Measurements from ENCODE around the gene PAPPA.

Gene PAPPA

GRCh38 chr9:116181853-116182610 is 28.4 kb downstream of the PAPPA start:
- no peak for DNase-seq (ENCODE audit: low read depth)

- DNase-seq (ENCODE audit: low read depth), result no peak
Observed at GRCh38 chr9:116182876-116183275, 29.3 kb downstream of the PAPPA start.

GRCh38 chr9:116187570-116188170 is 34.1 kb downstream of the PAPPA start:
- DNase-seq (ENCODE audit: low read depth), result no peak

- no peak for DNase-seq (ENCODE audit: low read depth)
Observed at GRCh38 chr9:116189683-116190082, 36.1 kb downstream of the PAPPA start.

GRCh38 chr9:116190637-116191396 is 37.2 kb downstream of the PAPPA start:
- DNase-seq (ENCODE audit: low read depth), result no peak

- no peak for DNase-seq (ENCODE audit: low read depth)
Observed at GRCh38 chr9:116191576-116192415, 38.2 kb downstream of the PAPPA start.

GRCh38 chr9:116193636-116194035 is 40.0 kb downstream of the PAPPA start:
- no peak for DNase-seq (ENCODE audit: low read depth)

GRCh38 chr9:116196806-116197205 is 43.2 kb downstream of the PAPPA start:
- no peak for DNase-seq (ENCODE audit: low read depth)

- no peak for DNase-seq (ENCODE audit: low read depth)
Observed at GRCh38 chr9:116198344-116198743, 44.8 kb downstream of the PAPPA start.

GRCh38 chr9:116202219-116202912 is 48.8 kb downstream of the PAPPA start:
- no peak for DNase-seq (ENCODE audit: low read depth)

- DNase-seq (ENCODE audit: low read depth), result no peak
Observed at GRCh38 chr9:116204252-116204882, 50.8 kb downstream of the PAPPA start.

GRCh38 chr9:116207371-116208111 is 54.0 kb downstream of the PAPPA start:
- DNase-seq (ENCODE audit: low read depth), result no peak

GRCh38 chr9:116208417-116209232 is 55.0 kb downstream of the PAPPA start:
- DNase-seq (ENCODE audit: low read depth), result no peak

- DNase-seq (ENCODE audit: low read depth), result no peak
Observed at GRCh38 chr9:116209414-116210116, 56.0 kb downstream of the PAPPA start.

GRCh38 chr9:116212986-116213692 is 59.5 kb downstream of the PAPPA start:
- DNase-seq (ENCODE audit: low read depth), result no peak

GRCh38 chr9:116213693-116214047 is 60.1 kb downstream of the PAPPA start:
- no peak for DNase-seq (ENCODE audit: low read depth)

- DNase-seq (ENCODE audit: low read depth), result no peak
Observed at GRCh38 chr9:116218399-116218798, 64.8 kb downstream of the PAPPA start.

- DNase-seq (ENCODE audit: low read depth), result no peak
Observed at GRCh38 chr9:116219686-116220085, 66.1 kb downstream of the PAPPA start.

Data from activated T-cell treated with anti-CD3 and anti-CD28 coated beads for 1 hour (primary cell).